Type B pancreatic cell (in vitro differentiated cells): ENCODE data around the gene SRD5A3. TPM values are rescaled to one million over a fixed set of nuclear protein-coding genes. Genes with fewer than 3 reads are reported as not detected.

Experiments
- DNase-seq: peaks from one replicate; pipeline ENCODE4 v3.0.0; 2021; ENCODE audit warnings: mixed read lengths; ENCODE audit not compliant: unreplicated experiment; ENCODE audit errors: extremely low spot score
- H3K27ac Mint-ChIP-seq: 2 replicates; pipeline ENCODE4 v1.8.0; 2021; ENCODE audit warnings: mild to moderate bottlenecking, mixed read lengths
- H3K27me3 Mint-ChIP-seq: 2 replicates; pipeline ENCODE4 v1.8.0; 2021; ENCODE audit warnings: mixed read lengths
- H3K36me3 Mint-ChIP-seq: 2 replicates; pipeline ENCODE4 v1.8.0; 2021; ENCODE audit warnings: mixed read lengths
- H3K4me1 Mint-ChIP-seq: one replicate; pipeline ENCODE4 v1.8.0; 2021; ENCODE audit warnings: mixed read lengths; ENCODE audit not compliant: unreplicated experiment
- H3K4me3 Mint-ChIP-seq: 2 replicates; pipeline ENCODE4 v1.8.0; 2021; ENCODE audit warnings: mild to moderate bottlenecking, mixed read lengths
- H3K9me3 Mint-ChIP-seq: 2 replicates; pipeline ENCODE4 v1.8.0; 2021; ENCODE audit warnings: mixed read lengths
- CTCF ChIP-seq: fragments of 200-600 bp; sonication (generic); conservative IDR thresholded peaks from 2 replicates; pipeline ENCODE4 v1.5.0; 2021; ENCODE audit warnings: antibody characterized with exemption, mild to moderate bottlenecking
- total RNA-seq: library from RNA; stranded (reverse); gene quantifications from 2 replicates; pipeline ENCODE4 v1.2.1, GENCODE V29; 2021; ENCODE audit warnings: low replicate concordance

Gene SRD5A3
- total RNA-seq, 1 donor from 2014 or later = 25.7 TPM

GRCh38 chr4:55337944-55338343 lies 8.1 kb upstream of the SRD5A3 start:
- Mint-ChIP-seq H3K36me3 (no peaks in the 10 kb centered on the region), H3K27me3 (no peaks in the 10 kb centered on the region), H3K4me3 (no peak overlapping the region), H3K4me1 (no peaks in the 10 kb centered on the region), H3K27ac (no peak overlapping the region), H3K9me3 (no peaks in the 10 kb centered on the region)
- no peak for DNase-seq
- TF ChIP-seq CTCF = no peak

GRCh38 chr4:55338486-55338885 lies 7.6 kb upstream of the SRD5A3 start:
- H3K9me3 Mint-ChIP-seq = no peaks in the 10 kb centered on the region
- H3K36me3 Mint-ChIP-seq = no peaks in the 10 kb centered on the region
- TF ChIP-seq CTCF = no peak
- no peak for DNase-seq
- no peak overlapping the region for H3K27ac Mint-ChIP-seq
- H3K4me3 Mint-ChIP-seq = no peak overlapping the region
- H3K27me3 Mint-ChIP-seq = no peaks in the 10 kb centered on the region
- H3K4me1 Mint-ChIP-seq = no peaks in the 10 kb centered on the region

GRCh38 chr4:55340266-55340665 lies 5.8 kb upstream of the SRD5A3 start:
- Mint-ChIP-seq H3K4me3 (no peak overlapping the region), H3K9me3 (no peaks in the 10 kb centered on the region), H3K27me3 (no peaks in the 10 kb centered on the region), H3K27ac (no peak overlapping the region), H3K36me3 (no peaks in the 10 kb centered on the region), H3K4me1 (no peaks in the 10 kb centered on the region)
- TF ChIP-seq CTCF = no peak
- no peak for DNase-seq

- H3K27me3 Mint-ChIP-seq = no peaks in the 10 kb centered on the region
- DNase-seq = no peak
These were observed 2.2 kb upstream of the SRD5A3 start for GRCh38 chr4:55343887-55344286.

GRCh38 chr4:55345054-55345453 lies 988 bp upstream of the SRD5A3 start:
- H3K9me3 Mint-ChIP-seq = no peaks in the 10 kb centered on the region
- H3K27me3 Mint-ChIP-seq = no peaks in the 10 kb centered on the region
- H3K4me1 Mint-ChIP-seq = peaks cover 15% of the 10 kb centered on the region
- no peaks in the 10 kb centered on the region for H3K36me3 Mint-ChIP-seq
- TF ChIP-seq CTCF = no peak
- no peak for DNase-seq
- H3K4me3 Mint-ChIP-seq = no peak overlapping the region
- H3K27ac Mint-ChIP-seq = no peak overlapping the region

More at GRCh38 chr4:55343887-55344286, 2.2 kb upstream of the SRD5A3 start:
- peaks cover 15% of the 10 kb centered on the region for H3K4me1 Mint-ChIP-seq
- no peaks in the 10 kb centered on the region for H3K9me3 Mint-ChIP-seq
- no peak overlapping the region for H3K27ac Mint-ChIP-seq
- H3K36me3 Mint-ChIP-seq = no peaks in the 10 kb centered on the region
- no peak for TF ChIP-seq CTCF
- no peak overlapping the region for H3K4me3 Mint-ChIP-seq

- TF ChIP-seq CTCF = no peak
- Mint-ChIP-seq H3K36me3 (peaks cover 4% of the 10 kb centered on the region), H3K9me3 (no peaks in the 10 kb centered on the region), H3K27me3 (no peaks in the 10 kb centered on the region), H3K4me3 (peak overlapping the region; percentile 89), H3K27ac (peak overlapping the region; percentile 86), H3K4me1 (peaks cover 15% of the 10 kb centered on the region)
- no peak for DNase-seq
These were observed 811 bp downstream of the SRD5A3 start for GRCh38 chr4:55346851-55347255.
